MM.1S (cell line): ENCODE data around the gene IMP3.

ENCODE experiments used
- EZH2 ChIP-seq: fragments of 300-600 bp; sonication (generic); optimal IDR thresholded peaks from 2 replicates; pipeline ENCODE3; 2017; ENCODE audit warnings: low read depth, mild to moderate bottlenecking, antibody characterized with exemption, low read length, mixed read lengths
- EZH2phosphoT487 ChIP-seq: fragments of 300-600 bp; sonication (generic); IDR thresholded peaks from 2 replicates; pipeline ENCODE4 v1.6.1; 2018; ENCODE audit warnings: antibody characterized with exemption, low read length
- TF ChIP-seq, protein P1 (sequence below): fragments of 300-600 bp; sonication (generic); IDR thresholded peaks from 2 replicates; pipeline ENCODE4 v1.5.1; 2016; ENCODE audit warnings: antibody characterized with exemption, low read length, mixed read lengths

DNA sequence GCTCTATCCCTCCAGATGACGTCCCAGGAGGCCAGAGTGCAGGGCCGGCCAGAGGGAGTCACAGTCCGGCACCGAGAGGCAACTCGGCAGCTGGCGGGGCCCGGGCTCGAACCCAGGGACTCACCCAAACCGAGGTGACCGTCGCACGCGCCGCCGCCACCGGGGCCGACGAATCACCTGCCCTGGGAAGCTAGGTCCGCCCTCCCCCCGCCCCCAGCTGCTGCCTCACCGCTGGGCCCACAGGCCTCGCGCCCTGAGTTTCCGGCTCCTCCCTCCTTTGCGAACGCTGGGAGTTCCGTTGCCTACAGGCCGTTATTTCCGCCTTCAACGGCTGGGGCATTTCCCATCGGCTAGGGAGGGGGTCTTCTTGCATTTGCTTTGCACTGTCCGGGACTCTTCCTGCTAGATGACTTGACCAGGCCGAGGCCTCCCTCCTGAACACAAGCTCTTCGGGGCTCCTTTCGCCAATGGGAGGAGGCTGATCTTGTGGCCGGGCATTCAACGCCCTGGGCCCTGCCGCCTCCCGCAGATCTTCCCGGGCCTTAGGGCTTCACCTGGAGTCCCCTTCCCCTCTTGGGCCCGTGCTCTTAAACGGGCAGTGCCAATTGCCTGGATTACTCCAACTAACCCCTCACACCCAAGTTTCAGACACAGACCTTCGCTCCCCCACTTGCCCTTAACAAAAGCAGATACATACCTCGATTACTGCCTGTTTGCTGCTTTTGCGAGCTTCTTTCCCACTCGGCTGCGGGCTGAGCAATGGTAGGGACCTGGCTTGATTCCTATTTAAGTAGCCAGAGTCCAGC, 14.3 kb downstream of the IMP3 start, which contains the start of gene SNUPN:
- TF ChIP-seq, protein P1, sequence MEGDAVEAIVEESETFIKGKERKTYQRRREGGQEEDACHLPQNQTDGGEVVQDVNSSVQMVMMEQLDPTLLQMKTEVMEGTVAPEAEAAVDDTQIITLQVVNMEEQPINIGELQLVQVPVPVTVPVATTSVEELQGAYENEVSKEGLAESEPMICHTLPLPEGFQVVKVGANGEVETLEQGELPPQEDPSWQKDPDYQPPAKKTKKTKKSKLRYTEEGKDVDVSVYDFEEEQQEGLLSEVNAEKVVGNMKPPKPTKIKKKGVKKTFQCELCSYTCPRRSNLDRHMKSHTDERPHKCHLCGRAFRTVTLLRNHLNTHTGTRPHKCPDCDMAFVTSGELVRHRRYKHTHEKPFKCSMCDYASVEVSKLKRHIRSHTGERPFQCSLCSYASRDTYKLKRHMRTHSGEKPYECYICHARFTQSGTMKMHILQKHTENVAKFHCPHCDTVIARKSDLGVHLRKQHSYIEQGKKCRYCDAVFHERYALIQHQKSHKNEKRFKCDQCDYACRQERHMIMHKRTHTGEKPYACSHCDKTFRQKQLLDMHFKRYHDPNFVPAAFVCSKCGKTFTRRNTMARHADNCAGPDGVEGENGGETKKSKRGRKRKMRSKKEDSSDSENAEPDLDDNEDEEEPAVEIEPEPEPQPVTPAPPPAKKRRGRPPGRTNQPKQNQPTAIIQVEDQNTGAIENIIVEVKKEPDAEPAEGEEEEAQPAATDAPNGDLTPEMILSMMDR: no peak
- no peak for TF ChIP-seq EZH2
- no peak for TF ChIP-seq EZH2phosphoT487
